HEK293 (cell line): ENCODE measurements around the gene CAT.

ENCODE experiments used
- CTCF ChIA-PET: fragments of 350-600 bp; formaldehyde crosslinking; extraction: SDS; loops from one replicate; lab custom pipeline; 2021; ENCODE audit warnings: antibody characterized with exemption; lab: Yijun Ruan, JAX
- POLR2A ChIA-PET: fragments of 300-600 bp; formaldehyde crosslinking; extraction: SDS; loops from one replicate; lab custom pipeline; 2020; ENCODE audit warnings: antibody characterized with exemption, inconsistent platforms; lab: Yijun Ruan, JAX
- H3K27ac ChIP-seq: fragments of 200-500 bp; sonication (Bioruptor generic); 2 replicates; pipeline ENCODE4 v1.5.1; 2014; ENCODE audit warnings: low read depth, low read length, control low read depth, inconsistent platforms; ENCODE audit errors: extremely low read depth
- H3K36me3 ChIP-seq, 2 experiments: fragments of 200-500 bp in 1 of 2; sonication (Bioruptor generic) in 1 of 2; 1 replicate in 1 of 2; 2 replicates in 1 of 2; pipeline ENCODE4 v1.5.1; 2014 to 2017; ENCODE audit warnings: inconsistent platforms in 2 of 2, low read length in 2 of 2; ENCODE audit not compliant: control insufficient read depth in 2 of 2, insufficient read depth in 1 of 2
- H3K4me1 ChIP-seq: fragments of 200-500 bp; sonication (Bioruptor generic); 2 replicates; pipeline ENCODE4 v1.5.1; 2014; ENCODE audit warnings: mild to moderate bottlenecking, low read length, inconsistent platforms; ENCODE audit not compliant: control insufficient read depth, insufficient read depth
- H3K4me3 ChIP-seq: 2 replicates; pipeline ENCODE4 v1.5.1; 2011; ENCODE audit warnings: low read depth, mild to moderate bottlenecking, control low read depth, low read length, moderate library complexity
- H3K9me3 ChIP-seq: fragments of 200-500 bp; sonication (Bioruptor generic); 2 replicates; pipeline ENCODE4 v1.5.1; 2014; ENCODE audit warnings: low read depth, low read length, inconsistent platforms; ENCODE audit not compliant: control insufficient read depth, insufficient read depth
- AEBP2 ChIP-seq: fragments of 450-650 bp; formaldehyde crosslinking; IDR thresholded peaks from 2 replicates; pipeline ENCODE4 v1.5.1; 2016; ENCODE audit warnings: missing biosample characterization, missing genetic modification characterization, borderline replicate concordance
- CTCF ChIP-seq: fragments of 450-650 bp; formaldehyde crosslinking; IDR thresholded peaks from 2 replicates; pipeline ENCODE4 v1.5.1; 2016; ENCODE audit warnings: missing biosample characterization, missing genetic modification characterization
- HOXD13 ChIP-seq: sonication (generic); formaldehyde crosslinking; IDR thresholded peaks from 2 replicates; pipeline ENCODE4 v1.8.0; 2022; ENCODE audit warnings: missing genetic modification reagents, borderline replicate concordance
- RBAK ChIP-seq: fragments of 450-650 bp; formaldehyde crosslinking; IDR thresholded peaks from 2 replicates; pipeline ENCODE4 v1.5.1; 2016; ENCODE audit warnings: missing biosample characterization, missing genetic modification characterization
- WT1 ChIP-seq: fragments of 450-650 bp; formaldehyde crosslinking; IDR thresholded peaks from 2 replicates; pipeline ENCODE4 v1.5.1; 2016; ENCODE audit warnings: missing biosample characterization, missing genetic modification characterization
- YY1 ChIP-seq: fragments of 450-650 bp; formaldehyde crosslinking; IDR thresholded peaks from 2 replicates; pipeline ENCODE4 v1.5.1; 2018; ENCODE audit warnings: missing biosample characterization, missing genetic modification characterization
- ZBTB44 ChIP-seq: fragments of 450-650 bp; IDR thresholded peaks from 2 replicates; pipeline ENCODE4 v1.5.1; 2018; ENCODE audit warnings: missing biosample characterization, mild to moderate bottlenecking, missing genetic modification characterization
- ZFP3 ChIP-seq: fragments of 450-650 bp; formaldehyde crosslinking; IDR thresholded peaks from 2 replicates; pipeline ENCODE4 v1.5.1; 2016; ENCODE audit warnings: low read depth, missing biosample characterization, missing genetic modification characterization
- ZNF18 ChIP-seq: fragments of 450-650 bp; formaldehyde crosslinking; IDR thresholded peaks from 2 replicates; pipeline ENCODE4 v1.5.1; 2016; ENCODE audit warnings: missing biosample characterization, missing genetic modification characterization
- ZNF214 ChIP-seq: fragments of 450-650 bp; formaldehyde crosslinking; IDR thresholded peaks from 2 replicates; pipeline ENCODE4 v1.5.1; 2017; ENCODE audit warnings: missing biosample characterization, mild to moderate bottlenecking, missing genetic modification characterization, borderline replicate concordance
- ZNF280C ChIP-seq: fragments of 450-650 bp; formaldehyde crosslinking; IDR thresholded peaks from 2 replicates; pipeline ENCODE4 v1.5.1; 2016; ENCODE audit warnings: missing biosample characterization, missing genetic modification characterization
- ZNF350 ChIP-seq: fragments of 450-650 bp; formaldehyde crosslinking; IDR thresholded peaks from 2 replicates; pipeline ENCODE4 v1.5.0; 2017; ENCODE audit warnings: missing biosample characterization, mild to moderate bottlenecking, missing genetic modification characterization
- ZNF398 ChIP-seq: fragments of 450-650 bp; formaldehyde crosslinking; IDR thresholded peaks from 2 replicates; pipeline ENCODE4 v1.5.1; 2017; ENCODE audit warnings: missing biosample characterization, missing genetic modification characterization
- ZNF423 ChIP-seq: fragments of 450-650 bp; formaldehyde crosslinking; IDR thresholded peaks from 2 replicates; pipeline ENCODE4 v1.5.1; 2016; ENCODE audit warnings: missing biosample characterization, missing genetic modification characterization
- ZNF449 ChIP-seq: fragments of 450-650 bp; formaldehyde crosslinking; IDR thresholded peaks from 2 replicates; pipeline ENCODE4 v1.5.1; 2017; ENCODE audit warnings: missing biosample characterization, mild to moderate bottlenecking, missing genetic modification characterization, moderate library complexity
- ZNF529 ChIP-seq: fragments of 450-650 bp; formaldehyde crosslinking; IDR thresholded peaks from 2 replicates; pipeline ENCODE4 v1.5.1; 2017; ENCODE audit warnings: missing genetic modification characterization, missing biosample characterization; ENCODE audit not compliant: insufficient replicate concordance
- ZNF596 ChIP-seq: fragments of 450-650 bp; IDR thresholded peaks from 2 replicates; pipeline ENCODE4 v1.5.0; 2018; ENCODE audit warnings: missing biosample characterization, mild to moderate bottlenecking, missing genetic modification characterization, moderate library complexity
- ZNF701 ChIP-seq: fragments of 450-650 bp; formaldehyde crosslinking; IDR thresholded peaks from 2 replicates; pipeline ENCODE4 v1.5.1; 2016; ENCODE audit warnings: missing biosample characterization, missing genetic modification characterization
- ZNF777 ChIP-seq: fragments of 450-650 bp; formaldehyde crosslinking; IDR thresholded peaks from 2 replicates; pipeline ENCODE4 v1.5.1; 2017; ENCODE audit warnings: missing biosample characterization, missing genetic modification characterization, borderline replicate concordance
- ZNF785 ChIP-seq: fragments of 450-650 bp; formaldehyde crosslinking; IDR thresholded peaks from 2 replicates; pipeline ENCODE4 v1.5.1; 2016; ENCODE audit warnings: missing biosample characterization, missing genetic modification characterization
- ZNF830 ChIP-seq: fragments of 450-650 bp; IDR thresholded peaks from 2 replicates; pipeline ENCODE4 v1.5.0; 2018; ENCODE audit warnings: missing biosample characterization, missing genetic modification characterization, low read depth, mild to moderate bottlenecking, moderate library complexity
- ZXDB ChIP-seq: fragments of 450-650 bp; formaldehyde crosslinking; IDR thresholded peaks from 2 replicates; pipeline ENCODE4 v1.5.1; 2016; ENCODE audit warnings: missing biosample characterization, missing genetic modification characterization

CAT gene

GRCh38 chr11:34493468-34493867 is 54.7 kb downstream of the CAT start:
- ChIA-PET POLR2A (no interaction called here), CTCF (interaction anchor here (0.6 to 5.5 kb wide), 13 partner anchors 9 to 657 kb away, joined by 3 to 105 read pairs (median 5); no protein-coding TSS in a partner anchor)
- no peak overlapping the region for H3K27ac ChIP-seq
- no peaks in the 10 kb centered on the region for H3K36me3 ChIP-seq
- TF ChIP-seq ZNF777 (tag by site-specific recombination): no peak
- no peak for TF ChIP-seq ZNF529 (tag by site-specific recombination)
- no peak for TF ChIP-seq HOXD13 (CRISPR knock-in tag)
- no peak for TF ChIP-seq ZNF214 (tag by site-specific recombination)
- TF ChIP-seq ZNF350 (tag by site-specific recombination): no peak
- no peak for TF ChIP-seq ZFP3
- no peak for TF ChIP-seq ZNF398 (tag by site-specific recombination)
- TF ChIP-seq ZNF423: no peak
- no peak for TF ChIP-seq ZNF701
- TF ChIP-seq ZNF449 (tag by site-specific recombination): no peak
- TF ChIP-seq RBAK (tag by site-specific recombination): no peak
- no peak for TF ChIP-seq ZNF830 (tag by site-specific recombination)
- H3K4me3 ChIP-seq: no peak overlapping the region
- H3K9me3 ChIP-seq: no peaks in the 10 kb centered on the region
- no peaks in the 10 kb centered on the region for H3K4me1 ChIP-seq

- H3K4me1 ChIP-seq: no peaks in the 10 kb centered on the region
- POLR2A ChIA-PET: no interaction called here
- CTCF ChIA-PET: interaction anchor here (0.6 to 5.5 kb wide), 8 partner anchors 8 to 656 kb away, joined by 3 to 105 read pairs (median 4); no protein-coding TSS in a partner anchor
- no peak overlapping the region for H3K27ac ChIP-seq
- no peaks in the 10 kb centered on the region for H3K9me3 ChIP-seq
- no peak overlapping the region for H3K4me3 ChIP-seq
- no peaks in the 10 kb centered on the region for H3K36me3 ChIP-seq
- TF ChIP-seq YY1 (tag by site-specific recombination): no peak
- no peak for TF ChIP-seq ZNF18
- no peak for TF ChIP-seq CTCF (tag by site-specific recombination)
- no peak for TF ChIP-seq ZNF423
- no peak for TF ChIP-seq AEBP2
- TF ChIP-seq ZNF785 (tag by site-specific recombination): no peak
- no peak for TF ChIP-seq ZNF596 (tag by site-specific recombination)
- TF ChIP-seq ZXDB (tag by site-specific recombination): no peak
- no peak for TF ChIP-seq ZNF280C (tag by site-specific recombination)
- no peak for TF ChIP-seq RBAK (tag by site-specific recombination)
- TF ChIP-seq ZBTB44: no peak
- no peak for TF ChIP-seq WT1
Observed at GRCh38 chr11:34493926-34494595, 55.3 kb downstream of the CAT start.
